HG03280 (cell line): ENCODE results near the gene THBS3.
A peak's percentile ranks its signal among the peaks of the same experiment; 100 is the strongest.
"Not testable (repeated sequence)": the region's sequence is repeated elsewhere in the genome, so short reads cannot be mapped to it uniquely, and the experiment has no call there.

ENCODE experiments used
- ATAC-seq: cut with Tn5 transposase; IDR thresholded peaks from one replicate; pipeline ENCODE4 v1.9.1; 2021; ENCODE audit warnings: mild to moderate bottlenecking, moderate library complexity; ENCODE audit not compliant: unreplicated experiment

THBS3 gene

DNA sequence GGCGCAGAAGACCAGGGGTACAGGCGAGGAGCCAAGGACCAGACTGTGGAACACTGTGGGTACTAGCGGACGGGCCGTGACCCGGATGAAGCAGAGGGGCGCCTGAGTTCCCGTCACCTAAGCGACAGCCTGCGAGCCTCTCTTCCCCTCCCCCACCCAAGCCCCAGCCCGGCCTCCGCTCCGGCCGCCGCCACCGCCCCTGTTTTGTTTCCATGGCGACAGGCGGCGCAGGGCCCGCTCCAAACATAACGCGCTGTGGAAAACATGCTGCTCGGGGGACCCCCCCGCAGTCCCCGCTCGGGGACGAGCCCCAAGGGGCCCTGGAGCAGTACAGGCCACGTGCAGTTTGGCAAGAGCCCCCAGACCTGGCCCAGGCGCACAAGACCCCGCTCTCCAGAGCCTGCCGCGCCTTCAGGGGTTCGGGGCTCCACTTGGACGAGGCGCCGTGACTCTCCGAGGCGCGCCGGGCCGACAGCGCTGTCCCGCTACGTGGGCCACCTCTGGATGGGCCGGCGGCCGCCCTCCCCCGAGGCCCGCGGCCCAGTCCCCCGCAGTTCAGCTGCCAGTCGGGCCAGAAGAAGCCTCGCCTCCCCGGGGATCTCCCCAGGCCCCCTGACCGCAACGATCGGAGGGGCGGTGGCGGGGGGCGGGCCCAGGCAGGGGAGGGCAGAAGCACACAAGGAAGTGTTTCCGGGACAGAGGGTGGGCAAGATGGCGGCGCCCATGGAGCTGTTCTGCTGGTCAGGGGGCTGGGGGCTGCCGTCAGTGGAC lies 1.0 kb upstream of the THBS3 start, which contains the start of gene MTX1:
Gene MTX1, plus strand, starts transcription at position 155 of the 771 bp plus-strand sequence. Its CDS starts 110 bp downstream, at position 265.
- ATAC-seq: peak; percentile 66

GRCh38 chr1:155206891-155207805 lies 549 bp downstream of the THBS3 start:
- peak; percentile 30 for ATAC-seq

DNA sequence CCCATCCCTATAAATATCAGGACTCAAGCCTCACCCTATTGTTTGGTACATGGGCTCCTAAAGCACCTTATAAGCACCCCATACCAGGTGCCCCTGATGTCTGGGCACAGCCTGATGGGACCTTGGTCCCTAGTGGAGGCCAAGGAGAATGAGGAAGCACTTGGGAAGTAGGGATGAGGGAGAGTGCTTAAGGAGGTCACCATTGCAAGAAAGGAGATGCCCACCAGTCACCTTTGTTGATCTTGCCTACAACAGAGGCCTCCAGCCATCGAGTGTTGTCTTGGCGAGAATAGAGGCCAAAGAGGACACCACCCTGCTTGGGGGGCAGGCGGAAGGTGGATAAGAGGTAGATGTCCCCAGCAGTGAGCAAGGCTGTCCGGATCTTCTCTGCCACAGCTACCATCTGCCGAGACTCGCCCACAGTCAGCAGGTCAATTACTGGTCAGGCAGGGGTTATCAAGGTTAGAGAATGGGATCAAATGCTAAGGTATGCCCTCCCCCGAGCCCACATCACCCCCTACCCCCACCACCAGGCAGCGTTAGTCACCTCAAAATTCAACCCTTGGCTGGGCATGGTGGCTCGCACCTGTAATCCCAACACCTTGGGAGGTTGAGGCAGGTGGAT lies 1.6 kb downstream of the THBS3 start:
- no peak for ATAC-seq

GRCh38 chr1:155205035-155205434 lies 2.7 kb downstream of the THBS3 start:
- ATAC-seq: no peak

DNA sequence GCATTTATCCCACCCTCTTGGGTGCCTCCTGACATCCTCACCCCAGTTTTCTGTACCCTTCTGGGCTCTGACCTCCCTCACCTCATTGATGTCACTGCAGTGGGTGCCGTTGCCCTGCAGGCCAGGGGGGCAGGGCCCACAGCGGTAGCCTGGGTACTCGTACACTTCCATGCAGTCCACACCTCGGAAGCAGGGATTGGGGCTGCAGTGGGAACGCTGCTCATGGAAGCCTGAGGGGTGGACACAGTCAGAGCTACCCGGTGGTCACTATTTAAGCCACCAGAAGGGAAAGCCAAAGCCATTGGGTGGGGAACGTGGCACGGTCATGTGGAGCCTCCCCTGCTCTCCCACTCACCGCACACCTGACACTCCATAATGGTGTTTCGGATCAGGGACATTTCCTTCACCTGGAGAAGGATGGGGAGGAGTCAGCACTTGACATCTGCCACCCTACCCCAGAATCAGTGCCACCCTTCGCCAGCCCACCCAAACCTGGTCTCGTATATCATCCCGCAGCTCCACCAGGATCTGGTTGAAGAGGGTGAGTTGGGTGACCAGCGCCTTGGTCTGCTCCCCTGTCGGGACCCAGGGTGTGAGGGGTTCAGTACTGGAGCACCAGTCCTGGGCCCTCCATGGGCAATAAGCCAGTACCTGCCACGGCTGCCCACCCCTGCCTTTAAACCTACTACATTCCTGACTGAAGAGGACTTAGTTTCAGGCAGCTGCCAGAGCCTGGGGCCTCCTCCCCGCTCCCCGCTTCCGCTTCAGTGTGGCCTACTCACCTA lies 4.8 kb downstream of the THBS3 start:
- ATAC-seq: no peak

GRCh38 chr1:155202198-155202597 lies 5.5 kb downstream of the THBS3 start:
- no peak for ATAC-seq

DNA sequence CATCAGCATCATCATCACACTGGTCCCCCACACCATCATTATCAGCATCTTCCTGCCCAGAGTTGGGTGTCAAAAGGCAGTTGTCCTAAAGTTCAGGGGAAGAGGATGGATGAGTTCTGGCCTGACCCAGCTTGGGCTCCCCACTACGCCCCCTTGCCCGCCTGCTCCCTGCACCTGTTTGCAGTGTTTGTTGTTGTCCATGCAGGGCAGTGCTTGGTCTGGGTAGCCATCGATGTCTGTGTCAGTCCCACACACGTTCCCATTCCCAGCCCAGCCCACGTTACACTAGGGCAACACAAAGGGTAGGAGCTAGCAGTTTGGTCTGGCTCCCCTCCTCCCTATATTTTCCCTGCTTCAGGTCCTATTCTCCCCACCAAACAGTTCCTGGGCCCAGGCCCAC lies 6.8 kb downstream of the THBS3 start:
- ATAC-seq: no peak

DNA sequence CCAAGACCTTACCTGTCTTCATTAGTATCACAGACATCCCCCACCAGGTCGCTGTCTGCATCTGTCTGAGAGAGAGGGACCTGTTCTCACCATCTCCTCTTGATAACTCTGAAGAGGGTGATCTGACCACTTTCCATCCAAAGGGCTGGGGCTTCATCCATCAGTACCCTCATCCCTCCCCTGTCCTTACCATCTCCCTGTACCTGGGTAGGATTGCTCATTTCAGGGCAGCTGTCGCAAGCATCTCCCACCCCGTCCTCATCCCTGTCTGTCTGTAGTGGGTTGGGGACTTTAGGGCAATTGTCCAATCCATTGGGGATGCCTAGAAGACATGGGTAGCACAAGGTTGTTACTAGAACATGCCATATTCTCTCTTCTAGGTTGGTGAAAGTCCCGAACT lies 7.9 kb downstream of the THBS3 start:
- no peak for ATAC-seq

GRCh38 chr1:155198547-155198906 lies 9.2 kb downstream of the THBS3 start:
- ATAC-seq: no peak

GRCh38 chr1:155197901-155198546 lies 9.7 kb downstream of the THBS3 start:
- no peak for ATAC-seq

GRCh38 chr1:155196893-155197638 lies 10.6 kb downstream of the THBS3 start:
- ATAC-seq: no peak

GRCh38 chr1:155196103-155196892 lies 11.4 kb downstream of the THBS3 start:
- no peak for ATAC-seq

DNA sequence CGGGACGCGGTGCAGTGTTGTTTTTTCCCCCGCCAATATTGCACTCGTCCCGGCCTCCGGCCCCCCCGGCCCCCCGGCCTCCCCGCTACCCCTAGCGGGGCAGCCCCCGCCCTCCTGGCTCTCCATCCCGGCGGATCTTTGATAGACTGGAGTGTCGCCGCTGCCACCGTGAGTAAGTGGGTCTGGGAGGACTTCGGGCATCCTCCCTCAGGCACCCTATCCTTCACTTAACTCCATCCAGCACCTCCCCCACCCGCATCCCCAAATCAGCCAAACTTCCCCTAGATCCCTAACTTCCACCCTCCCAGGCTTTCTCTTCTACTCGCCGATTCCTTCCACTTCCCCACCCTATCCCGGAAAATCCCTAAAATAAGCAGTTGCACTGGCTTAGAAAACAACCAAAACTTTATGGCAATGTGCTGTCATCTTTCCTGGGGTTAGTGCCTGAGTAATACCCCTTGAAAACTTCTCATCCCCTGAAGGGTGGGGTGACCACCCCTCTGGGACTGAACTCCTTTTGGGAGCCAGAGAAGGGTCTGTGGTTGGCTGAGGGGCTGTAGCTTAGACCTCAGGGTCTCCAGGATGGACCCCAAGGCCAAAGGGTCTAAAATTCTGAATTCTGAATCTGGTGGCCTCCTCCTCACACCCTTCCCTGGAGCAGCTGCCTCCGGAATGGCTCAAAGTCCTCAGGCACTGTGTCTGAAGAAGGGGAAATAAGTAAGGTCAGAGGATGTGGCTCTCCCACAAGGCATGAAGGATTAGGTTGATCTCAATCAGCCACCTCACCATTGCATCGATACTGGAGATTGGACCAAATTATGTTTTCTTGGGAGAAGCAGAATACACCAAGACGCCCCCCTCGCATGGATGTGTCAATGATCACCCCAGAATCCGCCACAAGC lies 12.2 kb downstream of the THBS3 start:
- ATAC-seq: no peak

DNA sequence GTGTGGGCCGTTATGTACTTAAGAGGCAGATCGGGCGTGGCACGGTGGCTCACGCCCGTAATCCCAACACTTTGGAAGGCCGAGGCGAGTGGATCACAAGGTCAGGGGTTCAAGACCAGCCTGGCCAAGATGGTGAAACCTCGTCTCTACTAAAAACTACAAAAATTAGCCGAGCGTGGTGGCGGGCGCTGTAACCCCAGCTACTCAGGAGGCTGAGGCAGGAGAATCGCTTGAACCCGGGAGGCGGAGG lies 13.8 kb downstream of the THBS3 start:
- ATAC-seq: not testable (repeated sequence)

- ATAC-seq: peak; percentile 65
Observed at GRCh38 chr1:155193275-155193990, 14.3 kb downstream of the THBS3 start.

- no peak for ATAC-seq
Observed at GRCh38 chr1:155192346-155193274, 15.1 kb downstream of the THBS3 start.
